SK-N-SH treated with all-trans-retinoic acid at 6 μM for 48 hours (cell line): Measurements from ENCODE around the gene PSMD2.

Experiments used
- ARNTL ChIP-seq: fragments of 450-650 bp; formaldehyde crosslinking; IDR thresholded peaks from 2 replicates; pipeline ENCODE4 v1.5.0; 2020; ENCODE audit warnings: low read depth, mild to moderate bottlenecking, moderate library complexity, borderline replicate concordance
- CSDC2 ChIP-seq: fragments of 250-450 bp; sonication (Bioruptor Pico); IDR thresholded peaks from 2 replicates; pipeline ENCODE4 v1.5.0; 2020; ENCODE audit warnings: mild to moderate bottlenecking, moderate library complexity
- ESRRG ChIP-seq: fragments of 250-450 bp; sonication (Bioruptor Pico); IDR thresholded peaks from 2 replicates; pipeline ENCODE4 v1.6.1; 2021; ENCODE audit warnings: mild to moderate bottlenecking
- GLIS3 ChIP-seq: fragments of 250-450 bp; sonication (Bioruptor Pico); IDR thresholded peaks from 2 replicates; pipeline ENCODE4 v1.5.0; 2020; ENCODE audit warnings: mild to moderate bottlenecking, moderate library complexity
- OSR1 ChIP-seq: fragments of 250-450 bp; sonication (Bioruptor Pico); IDR thresholded peaks from 2 replicates; pipeline ENCODE4 v1.8.0; 2022; ENCODE audit warnings: moderate library complexity, mild to moderate bottlenecking, inconsistent platforms
- PPARA ChIP-seq: fragments of 250-450 bp; sonication (Bioruptor Pico); IDR thresholded peaks from 2 replicates; pipeline ENCODE4 v1.5.0; 2020; ENCODE audit warnings: mild to moderate bottlenecking, borderline replicate concordance
- RARB ChIP-seq: fragments of 250-450 bp; sonication (Bioruptor Pico); IDR thresholded peaks from 2 replicates; pipeline ENCODE4 v1.8.0; 2021; ENCODE audit warnings: mild to moderate bottlenecking, moderate library complexity
- TOX ChIP-seq: fragments of 250-450 bp; sonication (Bioruptor Pico); IDR thresholded peaks from 2 replicates; pipeline ENCODE4 v1.8.0; 2021; ENCODE audit warnings: mild to moderate bottlenecking, moderate library complexity, borderline replicate concordance
- ZFP30 ChIP-seq: fragments of 450-650 bp; formaldehyde crosslinking; IDR thresholded peaks from 2 replicates; pipeline ENCODE4 v1.5.0; 2022; ENCODE audit warnings: mild to moderate bottlenecking, moderate library complexity
- ZNF565 ChIP-seq: fragments of 450-650 bp; formaldehyde crosslinking; conservative IDR thresholded peaks from 2 replicates; pipeline ENCODE4 v1.5.0; 2020; ENCODE audit warnings: low read depth, mild to moderate bottlenecking, moderate library complexity
- TF ChIP-seq, protein P1 (sequence below): fragments of 250-450 bp; sonication (Bioruptor Pico); IDR thresholded peaks from 2 replicates; pipeline ENCODE4 v1.8.0; 2021; ENCODE audit warnings: low read depth, mild to moderate bottlenecking, moderate library complexity, borderline replicate concordance
- TF ChIP-seq, protein P2 (sequence below): fragments of 250-450 bp; sonication (Bioruptor Pico); IDR thresholded peaks from 2 replicates; pipeline ENCODE4 v1.5.0; 2020; ENCODE audit warnings: mild to moderate bottlenecking, moderate library complexity
- TF ChIP-seq, protein P3 (sequence below): fragments of 250-450 bp; sonication (Bioruptor Pico); IDR thresholded peaks from 2 replicates; pipeline ENCODE4 v1.8.0; 2020; ENCODE audit warnings: mild to moderate bottlenecking, moderate library complexity, borderline replicate concordance

- TF ChIP-seq OSR1 (no peak), RARB (CRISPR knock-in tag) (no peak), TOX (CRISPR knock-in tag) (no peak), PPARA (CRISPR knock-in tag) (no peak), ARNTL (CRISPR knock-in tag) (no peak), ZFP30 (CRISPR knock-in tag) (no peak), CSDC2 (CRISPR knock-in tag) (no peak), ZNF565 (CRISPR knock-in tag) (no peak), GLIS3 (CRISPR knock-in tag) (no peak), ESRRG (CRISPR knock-in tag) (no peak)
- TF ChIP-seq, protein P1, sequence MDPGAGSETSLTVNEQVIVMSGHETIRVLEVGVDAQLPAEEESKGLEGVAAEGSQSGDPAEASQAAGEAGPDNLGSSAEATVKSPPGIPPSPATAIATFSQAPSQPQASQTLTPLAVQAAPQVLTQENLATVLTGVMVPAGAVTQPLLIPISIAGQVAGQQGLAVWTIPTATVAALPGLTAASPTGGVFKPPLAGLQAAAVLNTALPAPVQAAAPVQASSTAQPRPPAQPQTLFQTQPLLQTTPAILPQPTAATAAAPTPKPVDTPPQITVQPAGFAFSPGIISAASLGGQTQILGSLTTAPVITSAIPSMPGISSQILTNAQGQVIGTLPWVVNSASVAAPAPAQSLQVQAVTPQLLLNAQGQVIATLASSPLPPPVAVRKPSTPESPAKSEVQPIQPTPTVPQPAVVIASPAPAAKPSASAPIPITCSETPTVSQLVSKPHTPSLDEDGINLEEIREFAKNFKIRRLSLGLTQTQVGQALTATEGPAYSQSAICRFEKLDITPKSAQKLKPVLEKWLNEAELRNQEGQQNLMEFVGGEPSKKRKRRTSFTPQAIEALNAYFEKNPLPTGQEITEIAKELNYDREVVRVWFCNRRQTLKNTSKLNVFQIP (CRISPR knock-in tag) = no peak
- TF ChIP-seq, protein P2, sequence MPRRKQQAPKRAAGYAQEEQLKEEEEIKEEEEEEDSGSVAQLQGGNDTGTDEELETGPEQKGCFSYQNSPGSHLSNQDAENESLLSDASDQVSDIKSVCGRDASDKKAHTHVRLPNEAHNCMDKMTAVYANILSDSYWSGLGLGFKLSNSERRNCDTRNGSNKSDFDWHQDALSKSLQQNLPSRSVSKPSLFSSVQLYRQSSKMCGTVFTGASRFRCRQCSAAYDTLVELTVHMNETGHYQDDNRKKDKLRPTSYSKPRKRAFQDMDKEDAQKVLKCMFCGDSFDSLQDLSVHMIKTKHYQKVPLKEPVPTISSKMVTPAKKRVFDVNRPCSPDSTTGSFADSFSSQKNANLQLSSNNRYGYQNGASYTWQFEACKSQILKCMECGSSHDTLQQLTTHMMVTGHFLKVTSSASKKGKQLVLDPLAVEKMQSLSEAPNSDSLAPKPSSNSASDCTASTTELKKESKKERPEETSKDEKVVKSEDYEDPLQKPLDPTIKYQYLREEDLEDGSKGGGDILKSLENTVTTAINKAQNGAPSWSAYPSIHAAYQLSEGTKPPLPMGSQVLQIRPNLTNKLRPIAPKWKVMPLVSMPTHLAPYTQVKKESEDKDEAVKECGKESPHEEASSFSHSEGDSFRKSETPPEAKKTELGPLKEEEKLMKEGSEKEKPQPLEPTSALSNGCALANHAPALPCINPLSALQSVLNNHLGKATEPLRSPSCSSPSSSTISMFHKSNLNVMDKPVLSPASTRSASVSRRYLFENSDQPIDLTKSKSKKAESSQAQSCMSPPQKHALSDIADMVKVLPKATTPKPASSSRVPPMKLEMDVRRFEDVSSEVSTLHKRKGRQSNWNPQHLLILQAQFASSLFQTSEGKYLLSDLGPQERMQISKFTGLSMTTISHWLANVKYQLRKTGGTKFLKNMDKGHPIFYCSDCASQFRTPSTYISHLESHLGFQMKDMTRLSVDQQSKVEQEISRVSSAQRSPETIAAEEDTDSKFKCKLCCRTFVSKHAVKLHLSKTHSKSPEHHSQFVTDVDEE (CRISPR knock-in tag) = no peak
- TF ChIP-seq, protein P3, sequence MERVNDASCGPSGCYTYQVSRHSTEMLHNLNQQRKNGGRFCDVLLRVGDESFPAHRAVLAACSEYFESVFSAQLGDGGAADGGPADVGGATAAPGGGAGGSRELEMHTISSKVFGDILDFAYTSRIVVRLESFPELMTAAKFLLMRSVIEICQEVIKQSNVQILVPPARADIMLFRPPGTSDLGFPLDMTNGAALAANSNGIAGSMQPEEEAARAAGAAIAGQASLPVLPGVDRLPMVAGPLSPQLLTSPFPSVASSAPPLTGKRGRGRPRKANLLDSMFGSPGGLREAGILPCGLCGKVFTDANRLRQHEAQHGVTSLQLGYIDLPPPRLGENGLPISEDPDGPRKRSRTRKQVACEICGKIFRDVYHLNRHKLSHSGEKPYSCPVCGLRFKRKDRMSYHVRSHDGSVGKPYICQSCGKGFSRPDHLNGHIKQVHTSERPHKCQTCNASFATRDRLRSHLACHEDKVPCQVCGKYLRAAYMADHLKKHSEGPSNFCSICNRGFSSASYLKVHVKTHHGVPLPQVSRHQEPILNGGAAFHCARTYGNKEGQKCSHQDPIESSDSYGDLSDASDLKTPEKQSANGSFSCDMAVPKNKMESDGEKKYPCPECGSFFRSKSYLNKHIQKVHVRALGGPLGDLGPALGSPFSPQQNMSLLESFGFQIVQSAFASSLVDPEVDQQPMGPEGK = no peak
These were observed 50.8 kb downstream of the PSMD2 start for GRCh38 chr3:184349563-184350470.
